ENCODE results near the gene ZNF609. TPM values are rescaled to one million over a fixed set of nuclear protein-coding genes. Genes with fewer than 3 reads are reported as not detected.
A peak's percentile ranks its signal among the peaks of the same experiment; 100 is the strongest.

Gene ZNF609
- total RNA-seq, 1 donor from 2014 or later = 33.1 TPM

GRCh38 chr15:64686130-64686735 is 225.9 kb downstream of the ZNF609 start:
- Histone ChIP-seq H3K4me1 (peaks cover 22% of the 10 kb centered on the region), H3K36me3 (peaks cover 0 to 60% of the 10 kb centered on the region in 2 donors), H3K4me3 (no peak overlapping the region), H3K27me3 (no peaks in the 10 kb centered on the region), H3K27ac (no peak overlapping the region), H3K9me3 (no peaks in the 10 kb centered on the region)
- intact Hi-C loops (cut with DNase I) = loop anchor here (2.0 kb wide), 1 partner anchor 221 kb away; no protein-coding TSS in a partner anchor
- no peak for DNase-seq (ENCODE audit: extremely low spot score in 2 of 2)
- TF ChIP-seq CTCF (IDR thresholded peaks at IDR 0.05) (peak; percentile 39 to 82 (median 79)), POLR2A (IDR thresholded peaks at IDR 0.05) (no peak)

- H3K9me3 ChIP-seq = no peaks in the 10 kb centered on the region
- TF ChIP-seq CTCF (IDR thresholded peaks at IDR 0.05) (no peak), POLR2A (IDR thresholded peaks at IDR 0.05) (no peak), POLR2AphosphoS5 (IDR thresholded peaks at IDR 0.05; ENCODE audit: insufficient read depth in 1 of 2, low read depth in 1 of 2) (no peak)
- no peaks in the 10 kb centered on the region for H3K27me3 ChIP-seq
- H3K36me3 ChIP-seq = peaks cover 0 to 55% of the 10 kb centered on the region in 2 donors
- H3K4me1 ChIP-seq = peaks cover 31% of the 10 kb centered on the region
- H3K27ac ChIP-seq = no peak overlapping the region
- intact Hi-C loops (cut with DNase I) = loop anchor here (2.0 kb wide), 1 partner anchor 220 kb away; no protein-coding TSS in a partner anchor
- H3K4me3 ChIP-seq = no peak overlapping the region
- no peak for DNase-seq (ENCODE audit: extremely low spot score in 2 of 2)
Measured at GRCh38 chr15:64687172-64687571, 226.8 kb downstream of the ZNF609 start.

- no peak overlapping the region for H3K4me3 ChIP-seq
- no peaks in the 10 kb centered on the region for H3K9me3 ChIP-seq
- TF ChIP-seq POLR2AphosphoS5 (IDR thresholded peaks at IDR 0.05; ENCODE audit: insufficient read depth in 1 of 2, low read depth in 1 of 2) (no peak), CTCF (IDR thresholded peaks at IDR 0.05) (no peak), POLR2A (IDR thresholded peaks at IDR 0.05) (no peak)
- H3K27ac ChIP-seq = peak overlapping the region; percentile 15
- intact Hi-C loops (cut with DNase I) = loop anchor here (2.0 kb wide), 2 partner anchors 43 to 219 kb away; no protein-coding TSS in a partner anchor
- peaks cover 0 to 50% of the 10 kb centered on the region in 2 donors for H3K36me3 ChIP-seq
- H3K27me3 ChIP-seq = no peaks in the 10 kb centered on the region
- H3K4me1 ChIP-seq = peaks cover 31% of the 10 kb centered on the region
- no peak for DNase-seq (ENCODE audit: extremely low spot score in 2 of 2)
Measured at GRCh38 chr15:64687688-64688087, 227.3 kb downstream of the ZNF609 start.

GRCh38 chr15:64688770-64689169 is 228.4 kb downstream of the ZNF609 start:
- H3K27ac ChIP-seq = peak overlapping the region; percentile 15
- H3K4me1 ChIP-seq = peaks cover 42% of the 10 kb centered on the region
- H3K27me3 ChIP-seq = no peaks in the 10 kb centered on the region
- no peak overlapping the region for H3K4me3 ChIP-seq
- no peaks in the 10 kb centered on the region for H3K9me3 ChIP-seq
- peaks cover 0 to 40% of the 10 kb centered on the region in 2 donors for H3K36me3 ChIP-seq
- no peak for DNase-seq (ENCODE audit: extremely low spot score in 2 of 2)
- no peak for TF ChIP-seq POLR2A (IDR thresholded peaks at IDR 0.05)
- no peak for TF ChIP-seq POLR2AphosphoS5 (IDR thresholded peaks at IDR 0.05; ENCODE audit: insufficient read depth in 1 of 2, low read depth in 1 of 2)
- no peak for TF ChIP-seq CTCF (IDR thresholded peaks at IDR 0.05)
- intact Hi-C loops (cut with DNase I) = loop anchor here (2.0 kb wide), 1 partner anchor 42 kb away; no protein-coding TSS in a partner anchor

- H3K27ac ChIP-seq = peak overlapping the region; percentile 4
- intact Hi-C loops (cut with DNase I) = no loop called here
Measured at GRCh38 chr15:64690008-64690407, 229.6 kb downstream of the ZNF609 start.

More at GRCh38 chr15:64690008-64690407, 229.6 kb downstream of the ZNF609 start:
- no peak for TF ChIP-seq CTCF (IDR thresholded peaks at IDR 0.05)
- TF ChIP-seq POLR2AphosphoS5 (IDR thresholded peaks at IDR 0.05; ENCODE audit: insufficient read depth in 1 of 2, low read depth in 1 of 2) = no peak
- no peak for TF ChIP-seq POLR2A (IDR thresholded peaks at IDR 0.05)
- Histone ChIP-seq H3K4me1 (peaks cover 54% of the 10 kb centered on the region), H3K4me3 (no peak overlapping the region), H3K9me3 (no peaks in the 10 kb centered on the region), H3K36me3 (peaks cover 0 to 28% of the 10 kb centered on the region in 2 donors), H3K27me3 (no peaks in the 10 kb centered on the region)
- no peak for DNase-seq (ENCODE audit: extremely low spot score in 2 of 2)
